ENCODE results near the gene NAA10.
A peak's percentile ranks its signal among the peaks of the same experiment; 100 is the strongest.

The NAA10 gene

GRCh38 chrX:153927672-153927921, 7.2 kb downstream of the NAA10 start:
- Histone ChIP-seq H3K27ac (peak overlapping the region; percentile 100), H3K27me3 (no peaks in the 10 kb centered on the region), H3K4me3 (ENCODE audit: low read depth in 1 of 2, low read length in 1 of 2) (peak overlapping the region; percentile 69 to 98), H3K9me3 (no peaks in the 10 kb centered on the region), H3K4me1 (ENCODE audit: control insufficient read depth in 1 of 2, insufficient read depth in 1 of 2, low read depth in 1 of 2, low read length in 1 of 2) (peaks cover 29 to 68% of the 10 kb centered on the region in 2 experiments), H3K36me3 (peaks cover 18% of the 10 kb centered on the region)
- no peak for TF ChIP-seq CTCF (IDR thresholded peaks at IDR 0.05)

- Histone ChIP-seq H3K27ac (peak overlapping the region; percentile 100), H3K4me3 (ENCODE audit: low read depth in 1 of 2, low read length in 1 of 2) (peak overlapping the region; percentile 69 to 98), H3K36me3 (peaks cover 17% of the 10 kb centered on the region), H3K9me3 (no peaks in the 10 kb centered on the region), H3K27me3 (no peaks in the 10 kb centered on the region), H3K4me1 (ENCODE audit: control insufficient read depth in 1 of 2, insufficient read depth in 1 of 2, low read depth in 1 of 2, low read length in 1 of 2) (peaks cover 35 to 73% of the 10 kb centered on the region in 2 experiments)
- peak; percentile 38 for TF ChIP-seq CTCF (IDR thresholded peaks at IDR 0.05)
Observed at GRCh38 chrX:153926858-153927671, 7.8 kb downstream of the NAA10 start.

GRCh38 chrX:153926552-153926857, 8.3 kb downstream of the NAA10 start:
- Histone ChIP-seq H3K4me1 (ENCODE audit: control insufficient read depth in 1 of 2, insufficient read depth in 1 of 2, low read depth in 1 of 2, low read length in 1 of 2) (peaks cover 40 to 79% of the 10 kb centered on the region in 2 experiments), H3K27ac (peak overlapping the region; percentile 100), H3K9me3 (no peaks in the 10 kb centered on the region), H3K36me3 (peaks cover 12% of the 10 kb centered on the region), H3K27me3 (no peaks in the 10 kb centered on the region), H3K4me3 (ENCODE audit: low read depth in 1 of 2, low read length in 1 of 2) (peak overlapping the region; percentile 69 to 98)
- no peak for TF ChIP-seq CTCF (IDR thresholded peaks at IDR 0.05)

- Histone ChIP-seq H3K27ac (peak within 1 kb of the TSS; percentile 100), H3K4me1 (ENCODE audit: control insufficient read depth in 1 of 2, insufficient read depth in 1 of 2, low read depth in 1 of 2, low read length in 1 of 2) (peaks cover 45 to 84% of the 10 kb centered on the region in 2 experiments), H3K36me3 (peaks cover 17% of the 10 kb centered on the region), H3K4me3 (ENCODE audit: low read depth in 1 of 2, low read length in 1 of 2) (peak within 1 kb of the TSS; percentile 69 to 98), H3K27me3 (no peaks in the 10 kb centered on the region), H3K9me3 (no peaks in the 10 kb centered on the region)
- no peak for TF ChIP-seq CTCF (IDR thresholded peaks at IDR 0.05)
Observed at GRCh38 chrX:153925739-153926551, 8.9 kb downstream of the NAA10 start, which contains the start of gene ARHGAP4. ARHGAP4 (minus strand) TSS chrX:153926264; CDS start chrX:153926202, 62 bp downstream.

- peak overlapping the region; percentile 69 to 98 for H3K4me3 ChIP-seq (ENCODE audit: low read depth in 1 of 2, low read length in 1 of 2)
- no peak for TF ChIP-seq CTCF (IDR thresholded peaks at IDR 0.05)
- H3K9me3 ChIP-seq, result no peaks in the 10 kb centered on the region
- peaks cover 45 to 84% of the 10 kb centered on the region in 2 experiments for H3K4me1 ChIP-seq (ENCODE audit: control insufficient read depth in 1 of 2, insufficient read depth in 1 of 2, low read depth in 1 of 2, low read length in 1 of 2)
- peak overlapping the region; percentile 100 for H3K27ac ChIP-seq
- no peaks in the 10 kb centered on the region for H3K27me3 ChIP-seq
- peaks cover 17% of the 10 kb centered on the region for H3K36me3 ChIP-seq
Observed at GRCh38 chrX:153925387-153925738, 9.5 kb downstream of the NAA10 start.

Measured in neutrophil (primary cell).